HepG2 (cell line): ENCODE data around the gene METTL22. TPM values are rescaled to one million over a fixed set of nuclear protein-coding genes. Genes with fewer than 3 reads are reported as not detected.

ENCODE experiments used
- ATAC-seq: fragments of 200-7000 bp; cut with Tn5 transposase; 3 replicates; pipeline ENCODE4 v1.9.1; 2020; ENCODE audit warnings: mild to moderate bottlenecking, moderate library complexity
- BruUV-seq: library from RNA; stranded (reverse); fragments of 400-500 nt; replicated peaks from 2 replicates; lab custom pipeline; 2021; lab: Mats Ljungman, UMichigan
- CTCF ChIA-PET: fragments of 300-600 bp; formaldehyde crosslinking; extraction: SDS; loops from one replicate; lab custom pipeline; 2021; ENCODE audit warnings: low total read pairs, inconsistent platforms, low intra/inter-chr PET ratio; lab: Yijun Ruan, JAX
- POLR2A ChIA-PET: fragments of 350-600 bp; sonication (Branson Sonifier 250); formaldehyde crosslinking; loops from one replicate; lab custom pipeline; 2020; ENCODE audit warnings: antibody characterized with exemption, inconsistent platforms; lab: Yijun Ruan, JAX
- DNase-seq: peaks from one replicate; pipeline ENCODE4 v3.0.0-alpha.2; 2015; ENCODE audit warnings: low spot score
- FAIRE-seq: peaks from 3 replicates; lab custom pipeline; 2011; peaks lifted over from hg19 to GRCh38; lab: Jason Lieb, UNC
- H2AFZ ChIP-seq: one replicate; pipeline ENCODE4 v1.6.1; 2011; ENCODE audit warnings: low read length, inconsistent platforms
- H3K27ac ChIP-seq: fragments of 300-600 bp; 3 replicates; pipeline ENCODE4 v1.8.0; 2011; ENCODE audit warnings: mixed run types, mild to moderate bottlenecking, mixed read lengths, low read length, inconsistent platforms; ENCODE audit not compliant: insufficient read depth; ENCODE audit errors: extremely low read length
- H3K27me3 ChIP-seq, 2 experiments: fragments of 200-600 bp in 1 of 2; 2 replicates in 1 of 2; 3 replicates in 1 of 2; pipeline versions ENCODE4 v1.6.0 to v1.8.0; 2011; ENCODE audit warnings: low read length in 2 of 2, mild to moderate bottlenecking in 2 of 2, moderate library complexity in 2 of 2, inconsistent platforms in 1 of 2; ENCODE audit not compliant: insufficient read depth in 2 of 2, control insufficient read depth in 1 of 2
- H3K36me3 ChIP-seq, 2 experiments: fragments of 200-600 bp in 1 of 2; replicated peaks in 1 of 2; 2 replicates in 1 of 2; 3 replicates in 1 of 2; pipeline versions ENCODE4 v1.5.1 to v1.8.0; 2011; ENCODE audit warnings: low read length in 2 of 2, inconsistent platforms in 1 of 2; ENCODE audit not compliant: insufficient read depth in 2 of 2, control insufficient read depth in 1 of 2
- H3K4me1 ChIP-seq: 2 replicates; pipeline ENCODE4 v1.5.1; 2012; ENCODE audit warnings: low read length, inconsistent platforms; ENCODE audit not compliant: insufficient read depth
- H3K4me2 ChIP-seq: 2 replicates; pipeline ENCODE4 v1.6.0; 2011; ENCODE audit warnings: low read depth, low read length, inconsistent platforms
- H3K4me3 ChIP-seq, 3 experiments: fragments of 200-600 bp in 1 of 3; sonication (generic), shearing (Covaris generic) in 1 of 3; replicated peaks in 1 of 3; 2 replicates each; pipeline ENCODE4 v1.5.1; 2011 to 2016; ENCODE audit warnings: low read length in 3 of 3, inconsistent platforms in 2 of 3, low read depth in 2 of 3, mild to moderate bottlenecking in 2 of 3, control low read depth in 1 of 3, mixed read lengths in 1 of 3; ENCODE audit not compliant: insufficient read depth in 1 of 3
- H3K79me2 ChIP-seq: one replicate; pipeline ENCODE4 v1.6.1; 2011; ENCODE audit warnings: low read length, inconsistent platforms; ENCODE audit not compliant: insufficient read depth
- H3K9ac ChIP-seq: 2 replicates; pipeline ENCODE4 v1.6.0; 2011; ENCODE audit warnings: mild to moderate bottlenecking, low read depth, low read length, inconsistent platforms; ENCODE audit not compliant: insufficient read depth
- H3K9me3 ChIP-seq: 2 replicates; pipeline ENCODE4 v1.5.1; 2012; ENCODE audit warnings: mild to moderate bottlenecking, low read length
- H4K20me1 ChIP-seq: 2 replicates; pipeline ENCODE4 v1.6.0; 2011; ENCODE audit warnings: inconsistent platforms, mild to moderate bottlenecking, low read length, moderate library complexity; ENCODE audit not compliant: insufficient read depth
- ARNTL ChIP-seq: sonication (generic); formaldehyde crosslinking; IDR thresholded peaks from 2 replicates; pipeline ENCODE4 v1.4.0; 2020; ENCODE audit warnings: mild to moderate bottlenecking, missing genetic modification reagents
- NR1H2 ChIP-seq: sonication (generic); formaldehyde crosslinking; IDR thresholded peaks from 2 replicates; pipeline ENCODE4 v1.8.1; 2022; ENCODE audit warnings: low read depth, missing genetic modification reagents, borderline replicate concordance
- ZNF274 ChIP-seq: sonication (generic); formaldehyde crosslinking; IDR thresholded peaks from 2 replicates; pipeline ENCODE4 v1.5.1; 2020; ENCODE audit warnings: mild to moderate bottlenecking, missing genetic modification reagents
- ZNF558 ChIP-seq: sonication (generic); formaldehyde crosslinking; IDR thresholded peaks from 2 replicates; pipeline ENCODE4 v1.9.0; 2022; ENCODE audit warnings: mild to moderate bottlenecking, missing genetic modification reagents, borderline replicate concordance
- ZNF567 ChIP-seq: sonication (generic); formaldehyde crosslinking; IDR thresholded peaks from 2 replicates; pipeline ENCODE4 v1.8.1; 2023; ENCODE audit warnings: mild to moderate bottlenecking, missing genetic modification reagents, borderline replicate concordance
- ZSCAN29 ChIP-seq: sonication (generic); formaldehyde crosslinking; conservative IDR thresholded peaks from 2 replicates; pipeline ENCODE4 v1.4.0; 2020; ENCODE audit warnings: mild to moderate bottlenecking, missing genetic modification reagents
- WGBS: methylation state at CpG from one replicate; pipeline ENCODE4 v1.1.6; 2017; ENCODE audit warnings: low lambda C conversion rate; 5-methylcytosine and 5-hydroxymethylcytosine counted together
- in situ Hi-C: cut with HindIII; loops from 2 replicates; pipeline ENCODE4 v1.10.0; 2017; ENCODE audit warnings: low pct_unique_long_range_greater_than_20kb; ENCODE audit not compliant: extremely low pct_ligation_motif_present
- intact Hi-C: fragments of 100-400 bp; cut with micrococcal nuclease; formaldehyde crosslinking; loops from one replicate; pipeline ENCODE4 v1.10.0; 2022; ENCODE audit not compliant: unreplicated experiment
- polyA plus RNA-seq, 8 experiments: library from polyadenylated mRNA; depleted of rRNA in 3 of 8; stranded (reverse) in 7 of 8; unstranded in 1 of 8; fragments of >200 nt; fragmentation: Illumina TruSeq in 4 of 8; extraction: Trizol in 4 of 8; gene quantifications; 2 replicates each; pipeline versions ENCODE4 v1.2.1 to v1.2.3, GENCODE V29; 2011 to 2016; ENCODE audit warnings: low read depth in 4 of 8, missing spikeins in 1 of 8, mixed read lengths in 1 of 8; ENCODE audit not compliant: insufficient read depth in 1 of 8
- total RNA-seq, 5 experiments: library from RNA; depleted of rRNA; stranded (reverse); fragments of >200 nt; fragmentation: Illumina TruSeq; extraction: Trizol; gene quantifications; 2 replicates each; pipeline ENCODE4 v1.2.3, GENCODE V29; 2016; ENCODE audit warnings: low read depth in 1 of 5
- TF ChIP-seq, protein P1 (sequence below): sonication (generic); formaldehyde crosslinking; IDR thresholded peaks from 2 replicates; pipeline ENCODE4 v1.4.0; 2020; ENCODE audit warnings: missing genetic modification reagents
- TF ChIP-seq, protein P2 (sequence below): sonication (generic); formaldehyde crosslinking; conservative IDR thresholded peaks from 2 replicates; pipeline ENCODE4 v1.8.1; 2023; ENCODE audit warnings: missing genetic modification reagents

The METTL22 gene
- total and polyA plus RNA-seq, 2 of the 13 experiments (the other 11 are each of a cell fraction or from before 2014, with no cell fraction given) = 36.2 to 94.8 TPM

DNA sequence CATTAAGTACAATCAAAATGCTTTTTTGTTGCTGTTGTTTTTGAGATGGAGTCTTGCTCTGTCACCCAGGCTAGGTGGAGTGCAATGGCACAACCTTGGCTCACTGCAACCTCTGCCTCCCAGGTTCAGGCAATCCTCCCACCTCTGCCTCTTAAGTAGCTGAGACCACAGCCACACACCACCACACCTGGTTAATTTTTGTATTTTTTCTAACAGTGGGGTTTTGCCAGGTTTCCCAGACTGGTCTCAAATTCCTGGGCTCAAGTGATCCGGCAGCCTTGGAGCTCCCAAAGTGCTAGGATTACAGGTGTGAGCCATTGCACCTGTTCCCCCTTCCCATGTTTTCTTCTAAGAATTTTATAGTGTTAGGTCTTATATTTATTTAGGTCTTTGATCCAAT is 48.0 kb downstream of the METTL22 start:
- TF ChIP-seq ZSCAN29 (CRISPR knock-in tag) = no peak
- TF ChIP-seq, protein P1, sequence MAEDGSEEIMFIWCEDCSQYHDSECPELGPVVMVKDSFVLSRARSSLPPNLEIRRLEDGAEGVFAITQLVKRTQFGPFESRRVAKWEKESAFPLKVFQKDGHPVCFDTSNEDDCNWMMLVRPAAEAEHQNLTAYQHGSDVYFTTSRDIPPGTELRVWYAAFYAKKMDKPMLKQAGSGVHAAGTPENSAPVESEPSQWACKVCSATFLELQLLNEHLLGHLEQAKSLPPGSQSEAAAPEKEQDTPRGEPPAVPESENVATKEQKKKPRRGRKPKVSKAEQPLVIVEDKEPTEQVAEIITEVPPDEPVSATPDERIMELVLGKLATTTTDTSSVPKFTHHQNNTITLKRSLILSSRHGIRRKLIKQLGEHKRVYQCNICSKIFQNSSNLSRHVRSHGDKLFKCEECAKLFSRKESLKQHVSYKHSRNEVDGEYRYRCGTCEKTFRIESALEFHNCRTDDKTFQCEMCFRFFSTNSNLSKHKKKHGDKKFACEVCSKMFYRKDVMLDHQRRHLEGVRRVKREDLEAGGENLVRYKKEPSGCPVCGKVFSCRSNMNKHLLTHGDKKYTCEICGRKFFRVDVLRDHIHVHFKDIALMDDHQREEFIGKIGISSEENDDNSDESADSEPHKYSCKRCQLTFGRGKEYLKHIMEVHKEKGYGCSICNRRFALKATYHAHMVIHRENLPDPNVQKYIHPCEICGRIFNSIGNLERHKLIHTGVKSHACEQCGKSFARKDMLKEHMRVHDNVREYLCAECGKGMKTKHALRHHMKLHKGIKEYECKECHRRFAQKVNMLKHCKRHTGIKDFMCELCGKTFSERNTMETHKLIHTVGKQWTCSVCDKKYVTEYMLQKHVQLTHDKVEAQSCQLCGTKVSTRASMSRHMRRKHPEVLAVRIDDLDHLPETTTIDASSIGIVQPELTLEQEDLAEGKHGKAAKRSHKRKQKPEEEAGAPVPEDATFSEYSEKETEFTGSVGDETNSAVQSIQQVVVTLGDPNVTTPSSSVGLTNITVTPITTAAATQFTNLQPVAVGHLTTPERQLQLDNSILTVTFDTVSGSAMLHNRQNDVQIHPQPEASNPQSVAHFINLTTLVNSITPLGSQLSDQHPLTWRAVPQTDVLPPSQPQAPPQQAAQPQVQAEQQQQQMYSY = no peak
- no peak for TF ChIP-seq ARNTL
- TF ChIP-seq NR1H2 (CRISPR knock-in tag) = no peak
- TF ChIP-seq, protein P2, sequence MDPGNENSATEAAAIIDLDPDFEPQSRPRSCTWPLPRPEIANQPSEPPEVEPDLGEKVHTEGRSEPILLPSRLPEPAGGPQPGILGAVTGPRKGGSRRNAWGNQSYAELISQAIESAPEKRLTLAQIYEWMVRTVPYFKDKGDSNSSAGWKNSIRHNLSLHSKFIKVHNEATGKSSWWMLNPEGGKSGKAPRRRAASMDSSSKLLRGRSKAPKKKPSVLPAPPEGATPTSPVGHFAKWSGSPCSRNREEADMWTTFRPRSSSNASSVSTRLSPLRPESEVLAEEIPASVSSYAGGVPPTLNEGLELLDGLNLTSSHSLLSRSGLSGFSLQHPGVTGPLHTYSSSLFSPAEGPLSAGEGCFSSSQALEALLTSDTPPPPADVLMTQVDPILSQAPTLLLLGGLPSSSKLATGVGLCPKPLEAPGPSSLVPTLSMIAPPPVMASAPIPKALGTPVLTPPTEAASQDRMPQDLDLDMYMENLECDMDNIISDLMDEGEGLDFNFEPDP (CRISPR knock-in tag) = no peak
- no peak for TF ChIP-seq ZNF558
- no peak for TF ChIP-seq ZNF274 (CRISPR knock-in tag)
- no peak for TF ChIP-seq ZNF567
- WGBS = 69% methylated on average over 1 of the region's 1 CpG
- H3K27me3 ChIP-seq = no peaks in the 10 kb centered on the region; a peak in 1 of 5 replicates
- CTCF ChIA-PET = no interaction called here
- no peaks in the 10 kb centered on the region for H3K79me2 ChIP-seq
- no peaks in the 10 kb centered on the region for H3K9me3 ChIP-seq
- H3K4me3 ChIP-seq = no peak overlapping the region
- H3K4me2 ChIP-seq = no peak overlapping the region
- no TSS peak for BruUV-seq
- POLR2A ChIA-PET = no interaction called here
- in situ Hi-C loops = loop anchor here (25.0 kb wide), 1 partner anchor 218 kb away; the partner anchor contains the start of gene LITAFD
- intact Hi-C loops = no loop called here
- H3K9ac ChIP-seq = no peak overlapping the region
- H3K36me3 ChIP-seq = no peaks in the 10 kb centered on the region
- no peak overlapping the region for H3K27ac ChIP-seq
- H3K4me1 ChIP-seq = peaks cover 10% of the 10 kb centered on the region
- no peak for ATAC-seq
- H2AFZ ChIP-seq = no peak overlapping the region
- DNase-seq = no peak
- no peaks in the 10 kb centered on the region for H4K20me1 ChIP-seq
- FAIRE-seq = no peak
